ENCODE measurements around the gene VSTM4.

Gene VSTM4

DNA sequence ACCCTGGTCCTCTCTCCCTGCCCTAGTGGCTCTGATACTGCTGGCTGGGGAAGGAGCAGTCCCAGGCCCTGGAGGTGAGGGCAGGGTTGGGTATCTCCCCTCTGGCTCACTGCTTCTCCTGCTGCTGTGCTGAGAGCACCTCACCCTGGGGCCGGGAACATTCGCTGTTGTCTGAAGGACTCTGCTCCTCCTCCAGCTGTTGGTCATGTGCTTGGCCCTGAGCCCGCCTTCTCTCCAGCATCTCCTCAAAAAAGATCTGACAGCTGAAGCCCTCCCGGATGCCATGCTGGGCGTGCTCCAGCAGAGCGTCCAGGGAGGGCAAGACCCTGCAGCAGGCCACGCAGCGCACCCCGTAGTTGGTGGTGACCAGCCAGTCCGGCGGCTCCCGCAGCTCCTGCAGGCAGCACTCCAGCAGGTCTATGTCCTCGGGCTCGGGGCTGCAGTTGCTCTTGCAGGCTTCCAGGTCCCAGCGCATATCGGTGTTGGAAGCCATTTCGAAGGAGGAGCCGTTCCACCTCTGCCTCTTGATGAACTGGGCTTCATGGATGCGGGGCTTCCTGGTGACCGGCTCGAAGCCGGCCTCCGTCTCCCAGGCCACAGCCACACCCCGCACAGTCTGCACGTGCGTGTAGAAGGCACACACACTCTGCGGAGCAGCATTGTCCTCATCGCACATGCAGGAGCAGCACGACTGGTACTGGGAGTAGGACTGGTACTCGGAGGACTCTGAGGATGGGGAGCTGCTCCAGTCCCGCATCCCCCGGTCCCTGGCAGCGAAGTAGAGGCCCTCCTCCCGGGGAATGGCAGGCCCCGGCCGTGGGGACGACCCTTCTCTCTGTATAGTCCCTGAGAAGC is 16.4 kb upstream of the VSTM4 start:
- TF ChIP-seq CTCF (IDR thresholded peaks at IDR 0.05; ENCODE audit: low read depth, low read length): no peak
- DNase-seq: no peak
- no peak overlapping the region for H3K4me3 ChIP-seq (ENCODE audit: low read depth, low read length)
- peaks cover 3% of the 10 kb centered on the region for H3K27me3 ChIP-seq (ENCODE audit: insufficient read depth, low read depth, severe bottlenecking)
- peaks cover 3% of the 10 kb centered on the region for H3K9me3 ChIP-seq (ENCODE audit: severe bottlenecking)
- H3K27ac ChIP-seq: no peak overlapping the region
- no peaks in the 10 kb centered on the region for H3K36me3 ChIP-seq

GRCh38 chr10:49129376-49129775 is 14.1 kb upstream of the VSTM4 start:
- H3K4me3 ChIP-seq (ENCODE audit: low read depth, low read length): no peak overlapping the region
- TF ChIP-seq CTCF (IDR thresholded peaks at IDR 0.05; ENCODE audit: low read depth, low read length): no peak
- no peaks in the 10 kb centered on the region for H3K9me3 ChIP-seq (ENCODE audit: severe bottlenecking)
- H3K36me3 ChIP-seq: no peaks in the 10 kb centered on the region
- no peaks in the 10 kb centered on the region for H3K27me3 ChIP-seq (ENCODE audit: insufficient read depth, low read depth, severe bottlenecking)
- DNase-seq: no peak
- H3K27ac ChIP-seq: no peak overlapping the region

- no peaks in the 10 kb centered on the region for H3K36me3 ChIP-seq
- no peak for TF ChIP-seq CTCF (IDR thresholded peaks at IDR 0.05; ENCODE audit: low read depth, low read length)
Observed at GRCh38 chr10:49128854-49129253, 13.5 kb upstream of the VSTM4 start.

GRCh38 chr10:49123981-49124950 is 8.9 kb upstream of the VSTM4 start:
- H3K27me3 ChIP-seq (ENCODE audit: insufficient read depth, low read depth, severe bottlenecking): no peaks in the 10 kb centered on the region
- TF ChIP-seq CTCF (IDR thresholded peaks at IDR 0.05; ENCODE audit: low read depth, low read length): no peak
- H3K36me3 ChIP-seq: no peaks in the 10 kb centered on the region
- H3K4me3 ChIP-seq (ENCODE audit: low read depth, low read length): no peak overlapping the region
- no peak overlapping the region for H3K27ac ChIP-seq
- no peak for DNase-seq
- H3K9me3 ChIP-seq (ENCODE audit: severe bottlenecking): no peaks in the 10 kb centered on the region

More at GRCh38 chr10:49128854-49129253, 13.5 kb upstream of the VSTM4 start:
- Histone ChIP-seq H3K27ac (no peak overlapping the region), H3K9me3 (ENCODE audit: severe bottlenecking) (no peaks in the 10 kb centered on the region), H3K4me3 (ENCODE audit: low read depth, low read length) (no peak overlapping the region), H3K27me3 (ENCODE audit: insufficient read depth, low read depth, severe bottlenecking) (no peaks in the 10 kb centered on the region)
- no peak for DNase-seq

- H3K27me3 ChIP-seq (ENCODE audit: insufficient read depth, low read depth, severe bottlenecking): peaks cover 6% of the 10 kb centered on the region
- H3K36me3 ChIP-seq: no peaks in the 10 kb centered on the region
- no peak for TF ChIP-seq CTCF (IDR thresholded peaks at IDR 0.05; ENCODE audit: low read depth, low read length)
- H3K4me3 ChIP-seq (ENCODE audit: low read depth, low read length): no peak overlapping the region
- DNase-seq: no peak
- H3K27ac ChIP-seq: no peak overlapping the region; the same call in 1 of the 2 replicates
- no peaks in the 10 kb centered on the region for H3K9me3 ChIP-seq (ENCODE audit: severe bottlenecking)
Observed at GRCh38 chr10:49120911-49121310, 5.6 kb upstream of the VSTM4 start.

All from WERI-Rb-1 (cell line).